Fibroblast of peridontal ligament (primary cell): ENCODE data around the gene SLC6A17.

ENCODE experiments used
- DNase-seq: peaks from one replicate; pipeline ENCODE4 v3.0.0-alpha.2; 2010; ENCODE audit errors: extremely low read depth

The SLC6A17 gene

DNA sequence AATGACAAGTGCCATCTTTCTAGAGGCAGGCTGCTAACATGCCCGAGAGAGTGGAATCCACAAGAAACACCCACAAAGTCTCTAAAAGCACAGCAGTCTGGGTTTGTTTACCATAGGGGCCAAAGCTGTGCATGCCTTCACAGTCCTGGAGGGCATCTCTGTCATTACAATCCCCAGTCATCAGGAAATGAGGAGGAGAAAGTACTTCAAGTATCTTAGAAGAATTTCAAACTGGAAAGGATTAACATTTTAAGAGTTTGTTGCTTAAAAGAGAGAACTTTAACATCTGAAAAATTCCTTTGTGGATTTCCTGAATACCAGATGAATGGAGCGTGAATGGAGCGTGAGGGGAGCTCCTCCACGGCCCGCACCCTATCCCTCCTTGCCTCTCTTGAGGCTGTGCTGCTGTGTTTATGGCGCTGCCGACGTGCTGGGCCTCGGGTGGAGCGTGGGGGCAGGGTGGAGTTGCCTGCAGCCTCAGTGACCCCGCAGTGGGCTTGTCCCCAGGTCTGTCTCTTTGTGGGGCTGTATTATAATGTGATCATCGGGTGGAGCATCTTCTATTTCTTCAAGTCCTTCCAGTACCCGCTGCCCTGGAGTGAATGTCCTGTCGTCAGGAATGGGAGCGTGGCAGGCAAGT, 23.3 kb downstream of the SLC6A17 start:
- peak; percentile 23 for DNase-seq

- no peak for DNase-seq
Measured at GRCh38 chr1:110174961-110175360, 24.7 kb downstream of the SLC6A17 start.

- DNase-seq = no peak
Measured at GRCh38 chr1:110176299-110176956, 26.1 kb downstream of the SLC6A17 start.

DNA sequence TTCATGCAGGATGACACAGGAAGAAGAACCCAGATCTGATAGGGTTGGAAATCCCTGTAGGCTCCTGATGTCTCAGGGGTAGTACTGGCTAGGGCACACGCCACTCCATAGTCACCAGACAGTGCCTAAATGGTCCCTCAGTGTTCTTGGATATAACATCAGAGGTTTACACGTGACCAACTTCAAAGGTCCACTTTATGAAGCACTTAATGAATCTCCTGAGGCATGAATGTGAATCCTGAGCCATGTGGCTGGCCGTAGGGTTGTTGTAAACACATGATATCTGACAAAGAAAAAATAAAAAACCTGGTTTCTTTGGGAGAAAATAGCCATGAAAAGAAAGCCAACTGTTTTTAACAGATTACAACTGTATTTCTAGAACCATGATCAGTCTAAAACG, 27.5 kb downstream of the SLC6A17 start:
- DNase-seq = no peak

- DNase-seq = no peak
Measured at GRCh38 chr1:110183642-110184167, 33.4 kb downstream of the SLC6A17 start.

DNA sequence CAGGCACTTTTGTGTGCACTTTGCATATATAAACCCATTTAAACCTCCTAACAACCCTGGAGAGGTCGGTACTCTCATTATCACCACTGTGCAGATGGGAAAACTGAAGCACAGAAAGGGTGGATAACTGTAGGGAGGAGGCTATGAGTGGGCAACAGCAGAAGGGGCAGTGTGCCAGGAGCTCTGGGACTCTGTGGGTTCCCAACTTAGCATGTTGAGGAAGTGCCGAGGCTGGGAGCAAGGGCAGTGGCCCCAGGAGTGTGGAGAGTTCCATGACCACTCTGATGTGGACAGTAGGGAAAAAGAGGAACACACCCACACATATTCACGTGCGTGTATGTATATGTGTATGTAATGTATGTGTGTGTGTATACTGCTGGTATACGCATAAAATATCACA, 34.2 kb downstream of the SLC6A17 start:
- no peak for DNase-seq

DNA sequence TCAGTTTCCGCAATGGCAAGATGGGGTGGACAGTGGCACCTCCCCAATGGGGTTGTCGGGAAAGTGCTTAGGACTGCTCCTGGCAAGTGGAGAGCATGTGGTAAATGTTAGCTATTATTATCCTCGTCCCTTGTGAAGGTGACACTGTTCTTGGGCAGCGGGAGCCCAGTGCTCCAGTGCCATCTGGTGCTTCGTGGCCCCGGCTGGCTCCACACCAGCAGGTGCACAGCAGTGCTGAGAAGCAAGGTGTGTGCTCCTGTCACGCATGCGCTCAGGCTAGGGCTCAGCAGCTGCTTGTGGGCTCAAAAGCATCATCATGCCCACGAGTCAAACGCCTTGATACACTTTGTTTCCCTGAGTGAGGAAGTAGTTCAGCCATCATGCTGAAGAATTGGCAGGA, 34.9 kb downstream of the SLC6A17 start:
- no peak for DNase-seq

- DNase-seq = no peak
Measured at GRCh38 chr1:110186558-110186957, 36.3 kb downstream of the SLC6A17 start.

DNA sequence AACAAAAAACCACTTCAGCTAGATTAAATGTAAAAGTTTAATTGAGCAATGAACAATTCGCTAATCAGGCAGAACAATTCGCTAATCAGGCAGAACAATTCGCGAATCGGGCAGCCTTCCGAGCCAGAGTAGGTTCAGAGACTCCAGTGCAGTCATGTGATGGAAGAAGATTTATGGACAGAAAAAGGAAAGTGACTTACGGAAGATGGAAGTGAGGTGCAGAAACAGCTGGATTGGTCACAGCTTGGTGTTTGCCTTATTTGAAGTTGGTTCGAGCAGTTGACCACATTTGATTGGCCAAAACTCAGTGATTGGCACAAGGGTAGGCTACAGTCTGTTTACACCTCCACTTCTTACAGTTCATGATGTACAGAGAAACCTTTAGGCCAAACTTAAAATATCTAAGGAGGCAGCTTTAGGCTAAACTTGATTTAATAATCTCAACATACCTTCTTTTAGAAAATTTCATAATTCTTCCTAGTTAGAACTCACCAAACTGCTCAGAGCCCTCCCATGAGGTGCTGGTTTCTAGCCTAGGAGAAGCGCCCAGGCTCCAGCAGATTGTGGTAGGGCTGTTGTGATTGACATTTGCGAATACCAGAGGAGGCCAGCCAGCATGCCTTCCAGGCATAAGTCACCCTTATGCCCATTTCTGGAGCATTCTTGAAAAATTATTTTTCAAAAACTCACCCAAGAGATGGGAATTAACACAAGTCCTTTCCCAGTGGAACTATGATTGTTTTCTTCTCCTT, 37.0 kb downstream of the SLC6A17 start:
- DNase-seq = peak; percentile 72

DNA sequence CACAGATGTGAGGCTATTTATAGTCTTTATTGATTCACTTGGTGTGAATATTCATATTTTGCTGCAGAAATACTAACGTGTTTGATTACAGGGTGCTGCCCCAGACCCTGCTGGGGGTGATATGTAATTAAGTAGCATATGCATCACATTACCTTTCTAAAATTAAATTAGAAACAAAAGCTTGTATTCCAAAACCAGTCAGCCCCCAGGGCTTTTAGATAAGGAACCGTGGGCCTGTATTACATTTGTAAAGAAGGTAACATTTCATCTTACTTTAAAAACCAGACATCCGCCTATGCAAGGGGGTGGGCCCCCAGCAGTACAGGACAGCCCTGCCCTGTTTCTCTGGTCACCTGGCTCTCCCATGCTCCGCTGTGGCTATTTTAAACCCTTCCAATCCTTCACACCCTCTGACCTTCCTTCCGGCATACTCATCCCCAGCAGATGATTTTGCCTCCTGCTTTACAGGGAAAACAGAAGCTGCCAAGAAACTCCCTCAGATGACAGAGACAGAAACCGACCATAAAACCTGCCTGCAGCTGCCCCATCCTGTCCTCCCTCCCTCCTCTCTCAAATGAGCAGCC, 37.8 kb downstream of the SLC6A17 start:
- no peak for DNase-seq

- no peak for DNase-seq
Measured at GRCh38 chr1:110189181-110189580, 38.9 kb downstream of the SLC6A17 start.

- DNase-seq = no peak
Measured at GRCh38 chr1:110190282-110190929, 40.1 kb downstream of the SLC6A17 start.

GRCh38 chr1:110192541-110192940, 42.2 kb downstream of the SLC6A17 start:
- DNase-seq = no peak

DNA sequence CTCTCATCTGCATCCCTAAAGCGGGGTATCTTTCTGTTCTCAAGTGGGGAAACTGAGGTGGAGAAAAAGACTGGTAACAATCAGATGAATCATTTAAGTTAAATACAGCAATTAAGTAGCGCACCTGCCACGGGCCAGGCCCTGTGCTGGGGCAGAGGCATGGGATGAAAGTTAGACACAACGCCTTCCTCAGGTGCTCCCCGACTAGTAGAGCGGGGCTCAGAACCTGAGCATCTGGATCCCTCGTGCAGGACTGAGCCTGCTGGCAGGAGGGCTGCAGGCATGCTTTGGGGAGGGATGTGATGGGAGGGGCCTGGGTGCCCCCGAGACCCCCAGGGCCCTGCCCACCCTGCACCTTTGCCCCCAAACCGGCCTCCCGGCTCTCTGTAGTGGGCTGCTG, 44.9 kb downstream of the SLC6A17 start:
- no peak for DNase-seq

GRCh38 chr1:110196917-110197765, 46.8 kb downstream of the SLC6A17 start:
- DNase-seq = peak; percentile 32

- no peak for DNase-seq
Measured at GRCh38 chr1:110197905-110198629, 47.8 kb downstream of the SLC6A17 start.

DNA sequence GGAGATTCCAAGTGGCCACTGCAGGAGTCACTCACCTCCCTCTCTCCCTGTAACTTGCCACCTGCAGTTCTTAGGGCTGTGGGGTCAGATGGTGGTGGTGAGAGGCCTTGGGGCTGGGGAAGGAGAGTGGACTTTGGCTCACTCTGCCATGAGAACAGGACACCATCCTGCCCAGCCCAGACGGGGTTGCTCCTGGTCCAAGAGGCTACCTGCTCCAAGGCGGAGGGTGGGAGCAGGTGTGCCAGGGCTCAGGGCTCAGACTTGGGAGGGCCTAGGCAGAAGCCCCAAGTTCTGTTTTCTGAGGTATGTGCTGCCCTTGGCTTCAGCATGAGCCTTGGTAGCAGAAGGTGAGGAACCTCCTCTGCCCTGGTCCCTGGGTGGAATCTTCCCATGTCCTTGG, 48.5 kb downstream of the SLC6A17 start:
- no peak for DNase-seq

GRCh38 chr1:110200190-110200589, 49.9 kb downstream of the SLC6A17 start:
- DNase-seq = no peak

- peak; percentile 37 for DNase-seq
Measured at GRCh38 chr1:110200666-110201065, 50.4 kb downstream of the SLC6A17 start.

- DNase-seq = no peak
Measured at GRCh38 chr1:110201157-110201825, 51.0 kb downstream of the SLC6A17 start.
